ENCODE measurements around the gene MAP3K8. TPM values are rescaled to one million over a fixed set of nuclear protein-coding genes. Genes with fewer than 3 reads are reported as not detected.

The MAP3K8 gene
- polyA plus RNA-seq, 1 experiment: 13.7 TPM

DNA sequence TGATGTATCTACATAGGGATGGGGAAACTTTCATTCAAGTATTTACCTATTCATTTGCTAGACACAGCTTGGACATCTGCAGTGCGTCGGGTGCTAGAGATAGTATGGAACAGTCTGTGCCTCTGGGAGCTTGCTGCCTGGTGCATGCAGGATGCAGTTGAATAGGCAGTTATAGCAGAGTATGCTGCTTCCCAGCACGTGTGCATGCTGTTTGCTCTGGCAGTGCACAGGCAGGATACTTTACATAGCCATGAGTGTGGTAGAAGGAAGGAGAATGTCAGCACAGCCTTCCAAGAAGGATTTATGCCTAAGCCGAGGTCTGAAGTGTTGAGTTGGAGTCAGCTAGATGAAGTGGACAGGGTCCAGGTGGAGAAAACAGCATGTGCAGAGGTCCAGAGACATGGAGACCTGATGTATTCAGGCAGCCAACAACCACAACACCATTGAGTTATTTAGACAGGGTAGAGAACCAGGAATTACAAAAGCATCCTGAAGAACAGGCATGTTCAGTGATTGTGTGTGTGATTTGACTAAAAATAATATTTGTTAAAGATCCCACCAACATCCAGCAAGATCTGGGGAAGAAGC lies 8.1 kb downstream of the MAP3K8 start:
- no peak for DNase-seq (ENCODE audit: low read depth)
- ChIA-PET POLR2A (interaction anchor here (0.6 kb wide), 1 partner anchor 9 kb away, joined by 4 read pairs; no protein-coding TSS in a partner anchor), CTCF (interaction anchor here (0.8 to 1.4 kb wide), 3 partner anchors 21 to 149 kb away, joined by 3 read pairs; no protein-coding TSS in a partner anchor)
- no peaks in the 10 kb centered on the region for H3K27me3 ChIP-seq (ENCODE audit: control insufficient read depth, insufficient read depth, low read length)
- TF ChIP-seq, protein P1, sequence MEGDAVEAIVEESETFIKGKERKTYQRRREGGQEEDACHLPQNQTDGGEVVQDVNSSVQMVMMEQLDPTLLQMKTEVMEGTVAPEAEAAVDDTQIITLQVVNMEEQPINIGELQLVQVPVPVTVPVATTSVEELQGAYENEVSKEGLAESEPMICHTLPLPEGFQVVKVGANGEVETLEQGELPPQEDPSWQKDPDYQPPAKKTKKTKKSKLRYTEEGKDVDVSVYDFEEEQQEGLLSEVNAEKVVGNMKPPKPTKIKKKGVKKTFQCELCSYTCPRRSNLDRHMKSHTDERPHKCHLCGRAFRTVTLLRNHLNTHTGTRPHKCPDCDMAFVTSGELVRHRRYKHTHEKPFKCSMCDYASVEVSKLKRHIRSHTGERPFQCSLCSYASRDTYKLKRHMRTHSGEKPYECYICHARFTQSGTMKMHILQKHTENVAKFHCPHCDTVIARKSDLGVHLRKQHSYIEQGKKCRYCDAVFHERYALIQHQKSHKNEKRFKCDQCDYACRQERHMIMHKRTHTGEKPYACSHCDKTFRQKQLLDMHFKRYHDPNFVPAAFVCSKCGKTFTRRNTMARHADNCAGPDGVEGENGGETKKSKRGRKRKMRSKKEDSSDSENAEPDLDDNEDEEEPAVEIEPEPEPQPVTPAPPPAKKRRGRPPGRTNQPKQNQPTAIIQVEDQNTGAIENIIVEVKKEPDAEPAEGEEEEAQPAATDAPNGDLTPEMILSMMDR (IDR thresholded peaks at IDR 0.05; ENCODE audit: insufficient read depth, low read depth, low read length): no peak
- H3K4me3 ChIP-seq (ENCODE audit: low read depth, low read length): no peak overlapping the region
- peaks cover 3% of the 10 kb centered on the region; the same call in 1 of the 2 replicates for H3K36me3 ChIP-seq (ENCODE audit: control insufficient read depth, insufficient read depth, low read length)

DNA sequence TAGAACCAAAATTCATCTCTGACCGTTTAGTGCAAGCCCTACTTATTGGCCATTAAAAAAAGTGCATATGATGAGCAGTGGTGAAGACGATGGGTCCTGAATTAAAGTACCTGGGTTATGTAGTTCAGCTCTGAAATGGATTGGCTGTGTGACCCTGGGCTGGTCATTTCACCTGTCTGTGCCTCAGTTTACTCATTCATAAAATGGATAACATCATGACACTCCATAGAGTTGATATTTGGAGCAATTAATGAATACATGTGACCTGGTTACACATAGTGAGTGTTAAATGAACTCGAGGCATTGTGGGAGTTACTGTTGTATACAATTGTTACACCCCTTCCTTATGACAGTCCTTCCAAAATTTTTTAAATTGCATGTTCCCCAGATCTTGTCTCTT lies 9.1 kb downstream of the MAP3K8 start:
- Histone ChIP-seq H3K27me3 (ENCODE audit: control insufficient read depth, insufficient read depth, low read length) (no peaks in the 10 kb centered on the region), H3K36me3 (ENCODE audit: control insufficient read depth, insufficient read depth, low read length) (peaks cover 4% of the 10 kb centered on the region; the same call in 1 of the 2 replicates), H3K4me3 (ENCODE audit: low read depth, low read length) (no peak overlapping the region)
- no peak for DNase-seq (ENCODE audit: low read depth)
- CTCF ChIA-PET: interaction anchor here (0.6 to 1.4 kb wide), 3 partner anchors 50 to 616 kb away, joined by 3 read pairs; no protein-coding TSS in a partner anchor
- POLR2A ChIA-PET: interaction anchor here (0.6 kb wide), 1 partner anchor 10 kb away, joined by 4 read pairs; no protein-coding TSS in a partner anchor
- TF ChIP-seq, protein P1 (IDR thresholded peaks at IDR 0.05; ENCODE audit: insufficient read depth, low read depth, low read length): no peak

DNA sequence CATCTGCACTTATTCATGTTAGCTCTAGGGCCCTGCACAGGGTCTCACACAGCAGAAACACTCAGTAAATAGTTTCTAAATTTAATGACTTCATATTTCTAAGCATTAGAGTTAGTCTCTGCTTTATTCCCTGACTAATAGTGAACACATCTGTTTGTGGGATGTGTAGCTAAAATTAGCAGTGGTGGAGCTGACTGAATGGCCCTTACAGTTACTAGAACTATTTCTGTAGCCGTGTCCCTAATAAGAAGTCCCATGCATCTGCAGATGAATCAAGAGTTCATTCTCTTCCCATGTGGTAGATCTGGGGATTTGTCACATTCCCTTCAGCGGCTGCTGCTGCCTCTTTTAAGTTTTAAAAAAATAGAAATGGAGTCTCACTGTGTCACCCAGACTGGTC lies 11.7 kb downstream of the MAP3K8 start:
- CTCF ChIA-PET: interaction anchor here (0.8 to 1.5 kb wide), 4 partner anchors 8 to 88 kb away, joined by 3 read pairs; no protein-coding TSS in a partner anchor
- H3K4me3 ChIP-seq (ENCODE audit: low read depth, low read length): no peak overlapping the region
- H3K27me3 ChIP-seq (ENCODE audit: control insufficient read depth, insufficient read depth, low read length): no peaks in the 10 kb centered on the region
- TF ChIP-seq, protein P1 (IDR thresholded peaks at IDR 0.05; ENCODE audit: insufficient read depth, low read depth, low read length): no peak
- POLR2A ChIA-PET: interaction anchor here (1.0 kb wide), 1 partner anchor 12 kb away, joined by 6 read pairs; the partner anchor contains the start of gene MAP3K8
- peak; percentile 98 for DNase-seq (ENCODE audit: low read depth)
- peaks cover 12% of the 10 kb centered on the region for H3K36me3 ChIP-seq (ENCODE audit: control insufficient read depth, insufficient read depth, low read length)

DNA sequence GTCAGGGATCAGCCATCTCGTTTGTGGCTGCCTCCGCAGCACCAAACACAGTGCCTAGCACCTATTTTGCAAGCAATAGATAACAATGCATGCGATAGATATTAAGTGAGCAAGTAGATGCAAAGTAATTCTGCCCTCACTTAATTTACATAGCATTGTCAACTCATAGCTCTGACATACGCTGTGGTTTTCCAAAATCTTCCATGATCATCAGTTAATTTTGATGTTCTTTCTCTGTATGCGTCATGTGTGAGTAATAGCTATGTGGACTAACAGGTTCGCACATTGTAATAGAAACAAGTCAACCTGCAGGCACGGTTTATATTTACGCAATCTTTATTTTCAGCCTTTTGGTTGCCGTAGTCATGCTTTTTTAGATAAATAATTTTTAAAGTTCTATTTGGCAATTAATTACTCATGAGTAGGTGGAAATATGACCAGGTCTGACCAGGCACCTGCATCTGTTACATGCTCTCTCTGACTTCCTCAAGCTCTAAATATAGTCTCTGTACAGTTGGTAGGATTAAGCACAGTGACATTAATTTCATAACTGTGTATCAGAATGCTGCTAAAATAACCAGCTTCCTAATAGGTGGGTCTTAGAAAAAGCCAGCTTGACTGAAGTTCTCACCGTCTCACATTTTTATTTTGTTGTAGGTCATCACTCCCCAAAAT lies 13.3 kb downstream of the MAP3K8 start:
- POLR2A ChIA-PET: interaction anchor here (1.0 kb wide), 1 partner anchor 14 kb away, joined by 5 read pairs; the partner anchor contains the start of gene MAP3K8
- TF ChIP-seq, protein P1 (IDR thresholded peaks at IDR 0.05; ENCODE audit: insufficient read depth, low read depth, low read length): no peak
- Histone ChIP-seq H3K4me3 (ENCODE audit: low read depth, low read length) (no peak overlapping the region), H3K27me3 (ENCODE audit: control insufficient read depth, insufficient read depth, low read length) (no peaks in the 10 kb centered on the region), H3K36me3 (ENCODE audit: control insufficient read depth, insufficient read depth, low read length) (peaks cover 8% of the 10 kb centered on the region)
- CTCF ChIA-PET: no interaction called here
- peak; percentile 61 for DNase-seq (ENCODE audit: low read depth)

DNA sequence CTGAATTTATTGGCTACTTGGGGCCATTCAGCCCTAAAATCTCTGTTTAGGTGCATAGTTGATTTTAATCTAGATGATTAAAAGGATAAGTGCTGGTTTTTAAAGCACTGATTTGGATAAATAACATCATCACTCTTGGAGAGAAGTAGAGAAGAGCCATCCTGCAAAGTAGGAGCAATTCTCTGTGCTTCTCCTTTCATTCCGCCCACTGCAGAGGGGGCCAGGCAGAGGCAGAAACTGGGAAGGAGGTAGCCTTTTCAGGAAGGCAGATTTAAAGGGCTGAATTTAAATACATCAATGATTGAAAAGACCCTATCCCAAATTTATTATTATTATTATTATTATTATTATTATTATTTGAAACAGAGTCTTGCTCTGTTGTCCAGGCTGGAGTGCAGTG lies 14.1 kb downstream of the MAP3K8 start:
- ChIA-PET POLR2A (no interaction called here), CTCF (no interaction called here)
- no peaks in the 10 kb centered on the region for H3K27me3 ChIP-seq (ENCODE audit: control insufficient read depth, insufficient read depth, low read length)
- TF ChIP-seq, protein P1 (IDR thresholded peaks at IDR 0.05; ENCODE audit: insufficient read depth, low read depth, low read length): no peak
- H3K36me3 ChIP-seq (ENCODE audit: control insufficient read depth, insufficient read depth, low read length): peaks cover 12% of the 10 kb centered on the region
- DNase-seq (ENCODE audit: low read depth): no peak
- no peak overlapping the region for H3K4me3 ChIP-seq (ENCODE audit: low read depth, low read length)

Data from BJ (cell line).